SIG-M5 treated with dmso at 0.1 percent for 504 hours (cell line): ENCODE data around the gene PLK5.
A peak's percentile ranks its signal among the peaks of the same experiment; 100 is the strongest.
"Not testable (repeated sequence)": the region's sequence is repeated elsewhere in the genome, so short reads cannot be mapped to it uniquely, and the experiment has no call there.

Experiments used
- DNase-seq: peaks from one replicate; lab custom pipeline; 2025; ENCODE audit not compliant: unreplicated experiment; lab: John Stamatoyannopoulos, UW

PLK5 gene

GRCh38 chr19:1523412-1524286 lies at the start of gene PLK5:
Gene PLK5 (plus strand): TSS chr19:1524077. CDS start chr19:1526997, 2,920 bp downstream.
- no peak for DNase-seq

GRCh38 chr19:1474765-1475351 lies 49.0 kb upstream of the PLK5 start:
- no peak for DNase-seq

GRCh38 chr19:1475751-1476437 lies 48.0 kb upstream of the PLK5 start:
- DNase-seq: no peak

- DNase-seq: not testable (repeated sequence)
Measured at GRCh38 chr19:1477056-1477455, 46.8 kb upstream of the PLK5 start.

- peak; percentile 89 for DNase-seq
Measured at GRCh38 chr19:1478934-1479707, 44.8 kb upstream of the PLK5 start, which contains the start of gene C19orf25. Gene C19orf25 (minus strand): TSS chr19:1479215. CDS start chr19:1478903, 312 bp downstream.

GRCh38 chr19:1481224-1481892 lies 42.5 kb upstream of the PLK5 start:
- no peak for DNase-seq

GRCh38 chr19:1481893-1482360 lies 42.0 kb upstream of the PLK5 start:
- no peak for DNase-seq

- no peak for DNase-seq
Measured at GRCh38 chr19:1482361-1483130, 41.3 kb upstream of the PLK5 start.

- DNase-seq: no peak
Measured at GRCh38 chr19:1483131-1483978, 40.5 kb upstream of the PLK5 start.

GRCh38 chr19:1483979-1484428 lies 39.9 kb upstream of the PLK5 start:
- DNase-seq: no peak

GRCh38 chr19:1486720-1487575 lies 36.9 kb upstream of the PLK5 start:
- DNase-seq: no peak

GRCh38 chr19:1487576-1488281 lies 36.1 kb upstream of the PLK5 start:
- DNase-seq: no peak

GRCh38 chr19:1488282-1488601 lies 35.6 kb upstream of the PLK5 start:
- DNase-seq: no peak

GRCh38 chr19:1489463-1490310 lies 34.2 kb upstream of the PLK5 start:
- DNase-seq: no peak

GRCh38 chr19:1490311-1491113 lies 33.4 kb upstream of the PLK5 start, which contains the start of gene PCSK4:
Gene PCSK4 (minus strand): TSS chr19:1490350. CDS start chr19:1490346, 4 bp downstream.
- peak; percentile 99 for DNase-seq
